GM12874 (cell line): ENCODE data around the gene NKAIN2.
A peak's percentile ranks its signal among the peaks of the same experiment; 100 is the strongest.

ENCODE experiments used
- TF ChIP-seq, protein P1 (sequence below): IDR thresholded peaks from 2 replicates; pipeline ENCODE4 v1.5.1; 2011; ENCODE audit warnings: low read depth, mild to moderate bottlenecking, control low read depth, low read length, moderate library complexity; ENCODE audit not compliant: insufficient read depth

Gene NKAIN2

DNA sequence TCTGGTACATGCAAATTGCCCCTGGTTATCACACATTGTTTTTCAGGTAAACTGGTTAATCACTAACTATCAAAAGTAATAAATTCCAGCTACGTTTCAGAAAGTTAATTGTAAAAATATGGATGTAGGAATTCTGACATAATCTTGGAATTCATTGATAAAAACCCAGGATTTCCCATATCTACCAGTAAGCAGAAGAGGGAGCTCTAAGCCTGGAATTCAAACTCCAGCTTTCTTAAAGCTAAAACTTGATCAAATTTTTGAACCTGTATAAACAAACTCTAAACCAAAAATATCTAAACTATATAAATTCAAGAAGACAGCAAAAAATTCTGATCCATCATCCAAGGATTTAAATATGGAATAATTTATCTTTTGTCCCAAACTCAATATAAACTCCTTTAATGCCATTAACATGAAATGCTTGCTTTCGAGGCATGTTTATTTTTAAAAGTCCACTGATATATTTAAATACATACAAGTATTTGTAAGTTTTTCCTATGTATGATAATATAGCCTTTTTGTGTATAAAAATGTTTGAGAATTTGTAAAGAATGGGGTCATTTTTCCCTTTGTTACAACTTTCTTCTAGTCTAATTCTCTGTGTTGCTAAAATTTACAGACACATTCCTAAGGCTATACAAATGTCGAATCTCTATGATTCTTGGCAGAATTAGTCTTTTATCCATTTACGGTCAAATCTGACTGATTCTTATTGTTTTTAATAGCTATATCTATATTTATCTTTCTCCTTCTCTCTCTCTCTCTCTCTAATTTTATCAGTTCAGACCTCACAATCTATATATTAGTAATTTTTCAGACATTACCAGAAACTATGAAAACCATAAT is 1067.2 kb downstream of the NKAIN2 start:
- TF ChIP-seq, protein P1, sequence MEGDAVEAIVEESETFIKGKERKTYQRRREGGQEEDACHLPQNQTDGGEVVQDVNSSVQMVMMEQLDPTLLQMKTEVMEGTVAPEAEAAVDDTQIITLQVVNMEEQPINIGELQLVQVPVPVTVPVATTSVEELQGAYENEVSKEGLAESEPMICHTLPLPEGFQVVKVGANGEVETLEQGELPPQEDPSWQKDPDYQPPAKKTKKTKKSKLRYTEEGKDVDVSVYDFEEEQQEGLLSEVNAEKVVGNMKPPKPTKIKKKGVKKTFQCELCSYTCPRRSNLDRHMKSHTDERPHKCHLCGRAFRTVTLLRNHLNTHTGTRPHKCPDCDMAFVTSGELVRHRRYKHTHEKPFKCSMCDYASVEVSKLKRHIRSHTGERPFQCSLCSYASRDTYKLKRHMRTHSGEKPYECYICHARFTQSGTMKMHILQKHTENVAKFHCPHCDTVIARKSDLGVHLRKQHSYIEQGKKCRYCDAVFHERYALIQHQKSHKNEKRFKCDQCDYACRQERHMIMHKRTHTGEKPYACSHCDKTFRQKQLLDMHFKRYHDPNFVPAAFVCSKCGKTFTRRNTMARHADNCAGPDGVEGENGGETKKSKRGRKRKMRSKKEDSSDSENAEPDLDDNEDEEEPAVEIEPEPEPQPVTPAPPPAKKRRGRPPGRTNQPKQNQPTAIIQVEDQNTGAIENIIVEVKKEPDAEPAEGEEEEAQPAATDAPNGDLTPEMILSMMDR = peak; percentile 36; the same call in 1 of the 2 replicates

DNA sequence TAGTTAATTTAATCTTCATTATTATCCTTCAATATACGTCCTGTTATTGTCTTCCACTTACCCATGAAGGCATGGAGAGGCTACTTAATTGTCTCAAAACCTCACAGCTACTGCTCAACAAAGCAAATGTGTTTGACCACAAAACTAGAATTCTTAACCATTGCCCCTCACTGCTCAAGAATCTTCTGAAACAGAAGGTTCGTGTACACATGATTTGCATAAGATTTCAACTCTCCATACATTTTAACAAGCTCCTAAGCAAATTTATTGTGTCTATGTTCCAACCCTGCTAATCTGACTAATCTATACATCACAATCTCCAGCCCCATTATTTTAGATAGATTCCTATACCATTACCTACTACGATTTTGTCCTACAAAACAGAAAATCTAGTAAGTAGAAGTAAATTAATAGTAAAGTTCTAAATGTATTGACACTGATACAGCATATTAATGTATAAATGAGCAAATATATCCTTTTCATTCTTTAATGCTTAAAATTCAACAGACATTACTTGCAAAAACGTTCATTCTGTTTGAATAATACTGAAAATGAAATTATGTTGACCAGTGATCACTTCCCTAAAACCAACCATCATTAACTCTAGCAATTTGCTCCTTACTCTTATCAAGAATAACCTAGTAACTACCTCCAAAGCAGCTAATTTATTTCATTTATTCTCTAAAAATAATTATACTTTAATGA is 1068.8 kb downstream of the NKAIN2 start:
- TF ChIP-seq, protein P1 = no peak

DNA sequence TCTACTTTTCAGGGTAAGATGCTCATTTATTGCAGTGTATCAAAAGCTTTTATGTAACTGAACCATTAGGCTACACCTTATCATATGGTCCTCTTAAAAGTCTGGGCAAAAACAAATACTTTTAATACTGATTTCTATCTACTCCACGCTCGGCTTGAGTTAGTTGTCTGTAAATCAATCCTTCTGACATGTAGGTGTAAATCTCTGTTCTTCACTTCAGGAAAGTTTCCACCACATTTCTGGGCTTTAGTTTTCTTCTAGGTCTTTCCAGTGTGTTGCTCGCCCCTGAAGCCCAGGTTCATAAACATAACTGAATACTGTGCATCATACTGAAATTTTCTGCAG is 1069.4 kb downstream of the NKAIN2 start:
- TF ChIP-seq, protein P1 = no peak
